GM21717 (cell line): ENCODE measurements around the gene CA12.

ENCODE experiments used
- ATAC-seq: cut with Tn5 transposase; IDR thresholded peaks from one replicate; pipeline ENCODE4 v1.9.1; 2021; ENCODE audit warnings: mild to moderate bottlenecking, moderate library complexity; ENCODE audit not compliant: unreplicated experiment

CA12 gene

DNA sequence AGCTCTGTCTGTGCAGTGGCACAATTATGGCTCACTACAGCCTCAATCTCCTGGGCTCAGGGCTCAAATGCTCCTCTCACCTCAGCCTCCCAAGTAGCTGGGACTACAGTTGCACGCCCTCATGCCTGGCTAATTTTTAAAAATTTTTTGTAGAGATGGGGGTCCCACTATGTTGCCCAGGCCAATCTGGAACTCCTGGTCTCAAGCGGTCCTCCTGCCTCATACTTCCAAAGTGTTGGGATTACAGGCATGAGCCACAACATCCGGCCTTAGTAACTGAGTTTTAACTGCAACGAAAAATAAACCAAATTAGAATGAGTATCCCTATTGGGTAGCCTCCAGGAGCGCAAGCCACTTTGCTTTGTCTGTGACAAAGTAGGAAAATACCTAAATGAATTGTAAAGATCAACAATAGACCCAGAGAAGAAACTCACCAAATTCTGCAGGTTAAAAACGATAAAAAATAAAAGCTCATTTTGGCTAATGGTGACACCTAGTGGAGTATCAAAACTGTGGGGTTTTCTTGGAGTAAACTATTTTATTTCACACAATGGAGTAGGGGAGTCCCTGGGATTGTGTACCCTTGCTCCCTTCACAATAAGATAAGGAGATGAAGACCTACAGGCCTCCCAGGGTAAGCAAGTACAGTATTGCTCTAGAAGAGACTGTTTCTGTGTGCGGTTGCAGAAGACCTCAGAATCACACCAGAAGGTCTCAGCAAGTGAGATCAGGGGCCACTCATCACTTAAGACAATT is 21.0 kb upstream of the CA12 start:
- no peak for ATAC-seq

DNA sequence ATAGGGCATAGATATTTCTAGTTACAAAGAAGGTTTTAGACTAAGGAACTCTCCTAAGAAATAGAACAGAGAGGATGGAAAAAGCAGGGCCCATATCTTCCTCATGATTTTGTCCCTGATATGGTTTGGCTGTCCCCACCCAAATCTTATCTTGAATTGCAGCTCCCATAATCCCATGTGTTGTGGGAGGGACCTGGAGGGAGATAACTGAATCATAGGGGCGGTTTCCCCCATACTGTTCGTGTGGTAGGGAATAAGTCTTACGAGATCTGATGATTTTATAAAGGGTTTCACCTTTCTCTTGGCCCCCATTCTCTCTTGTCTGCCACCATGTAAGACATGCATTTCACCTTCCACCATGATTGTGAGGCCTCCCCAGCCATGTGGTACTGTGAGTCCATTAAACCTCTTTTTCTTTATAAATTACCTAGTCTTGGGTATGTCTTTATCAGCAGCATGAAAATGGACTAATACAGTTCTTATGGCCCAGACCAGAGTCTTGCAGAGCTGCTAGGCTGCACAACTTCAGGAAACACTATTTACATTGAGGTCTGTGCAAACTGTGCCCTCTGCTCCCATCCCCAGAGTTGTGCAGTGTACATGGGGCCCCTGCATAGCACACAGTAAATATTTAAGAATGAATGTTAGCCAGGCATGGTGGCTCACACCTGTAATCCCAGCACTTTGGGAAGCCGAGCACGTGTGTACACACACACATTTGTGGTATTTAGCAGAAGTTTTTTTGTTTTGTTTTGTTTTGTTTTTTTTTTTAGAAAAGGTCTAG is 20.3 kb upstream of the CA12 start:
- ATAC-seq, result no peak

DNA sequence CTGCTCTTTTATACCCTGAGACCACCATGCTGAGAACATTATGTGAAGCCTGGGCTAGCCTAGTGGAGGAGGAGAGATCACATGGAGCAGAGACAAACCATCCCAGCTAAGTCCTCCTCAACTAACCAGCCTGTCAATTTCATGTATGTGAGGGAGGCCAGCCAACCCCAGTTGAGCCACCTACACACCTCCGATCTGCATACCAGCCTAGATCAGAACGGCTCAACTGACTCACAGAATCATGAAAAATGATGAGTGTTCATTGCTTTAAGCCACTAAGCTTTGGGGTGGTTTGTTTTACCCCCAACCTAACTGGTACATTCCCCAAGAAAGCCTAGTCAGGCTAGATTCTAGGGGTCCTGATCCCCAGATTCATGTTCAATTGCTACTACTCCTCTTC is 19.4 kb upstream of the CA12 start:
- ATAC-seq, result no peak

DNA sequence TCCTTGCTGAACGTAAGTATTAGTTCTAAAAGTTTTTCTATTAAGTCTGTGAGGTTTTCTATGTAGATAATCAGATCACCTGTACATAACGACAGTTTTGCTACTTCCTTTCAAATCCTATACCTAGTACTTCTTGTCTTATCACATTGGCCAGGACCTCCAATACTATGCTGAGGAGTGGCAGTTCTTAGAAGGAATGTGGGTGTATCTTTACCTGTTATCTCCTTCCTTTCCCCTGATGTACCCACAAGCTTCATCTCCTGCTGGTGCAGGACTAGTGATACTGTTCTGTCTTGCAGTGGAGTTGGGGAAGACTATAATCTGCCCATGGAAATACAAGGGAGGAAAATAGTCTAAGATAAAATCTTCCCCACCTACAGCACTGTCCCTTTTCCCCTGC is 16.8 kb upstream of the CA12 start:
- ATAC-seq, result no peak

DNA sequence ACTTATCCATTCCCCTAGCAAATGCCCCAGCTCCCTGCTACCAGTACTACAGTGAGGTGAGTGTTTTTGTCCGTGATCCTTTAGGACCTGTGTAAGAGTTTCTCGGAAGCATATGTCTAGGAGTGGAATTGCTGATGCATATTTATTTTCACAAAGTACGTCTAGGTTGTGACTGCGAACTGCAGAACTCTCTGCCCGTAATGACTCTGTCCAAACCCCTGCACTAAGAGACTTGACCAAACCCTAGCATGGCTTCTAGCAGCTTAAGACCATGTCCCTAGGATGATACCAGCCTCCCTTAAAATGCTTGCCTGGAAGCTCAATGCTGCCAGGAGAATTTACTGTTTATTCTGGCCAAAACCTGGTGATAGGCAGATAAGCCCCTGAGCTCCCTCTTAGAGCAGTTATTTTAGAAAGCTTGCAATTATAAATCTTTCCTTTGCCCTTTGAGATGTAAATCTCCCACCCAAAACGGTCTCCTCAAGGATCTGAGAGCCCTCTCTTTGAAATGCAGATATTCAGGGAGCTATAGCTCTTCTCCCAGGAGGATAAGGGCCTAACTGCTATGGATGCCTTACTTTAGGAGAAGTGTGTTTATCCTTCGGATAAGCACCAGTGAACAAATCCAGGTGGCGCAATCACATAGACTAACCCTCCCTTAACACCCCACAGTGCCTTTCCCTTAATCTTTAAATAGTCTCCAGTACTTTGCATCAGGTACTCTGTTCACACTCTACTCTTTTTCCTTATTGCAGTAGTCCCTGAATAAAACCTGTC is 14.7 kb upstream of the CA12 start:
- ATAC-seq, result no peak

DNA sequence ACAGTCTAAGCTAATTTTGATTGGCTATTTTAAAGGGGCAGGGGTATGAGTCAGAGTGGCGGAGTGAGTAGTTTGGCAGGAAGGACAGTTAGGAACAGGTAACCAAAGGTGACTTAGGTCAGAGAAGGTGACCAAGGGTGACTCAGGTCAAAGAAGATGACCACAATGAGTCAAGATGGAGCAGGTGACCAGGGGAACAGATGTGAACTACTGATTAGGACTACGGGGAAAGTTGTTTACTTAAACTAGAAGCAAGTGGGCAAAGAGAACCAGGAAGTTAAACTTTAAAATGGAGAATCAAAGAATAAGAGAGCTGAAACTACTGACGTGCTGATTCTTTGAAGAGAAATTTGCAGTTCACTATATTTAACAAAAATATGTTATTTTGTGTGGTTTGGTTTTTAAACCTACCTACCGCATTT is 14.1 kb upstream of the CA12 start:
- ATAC-seq, result no peak

DNA sequence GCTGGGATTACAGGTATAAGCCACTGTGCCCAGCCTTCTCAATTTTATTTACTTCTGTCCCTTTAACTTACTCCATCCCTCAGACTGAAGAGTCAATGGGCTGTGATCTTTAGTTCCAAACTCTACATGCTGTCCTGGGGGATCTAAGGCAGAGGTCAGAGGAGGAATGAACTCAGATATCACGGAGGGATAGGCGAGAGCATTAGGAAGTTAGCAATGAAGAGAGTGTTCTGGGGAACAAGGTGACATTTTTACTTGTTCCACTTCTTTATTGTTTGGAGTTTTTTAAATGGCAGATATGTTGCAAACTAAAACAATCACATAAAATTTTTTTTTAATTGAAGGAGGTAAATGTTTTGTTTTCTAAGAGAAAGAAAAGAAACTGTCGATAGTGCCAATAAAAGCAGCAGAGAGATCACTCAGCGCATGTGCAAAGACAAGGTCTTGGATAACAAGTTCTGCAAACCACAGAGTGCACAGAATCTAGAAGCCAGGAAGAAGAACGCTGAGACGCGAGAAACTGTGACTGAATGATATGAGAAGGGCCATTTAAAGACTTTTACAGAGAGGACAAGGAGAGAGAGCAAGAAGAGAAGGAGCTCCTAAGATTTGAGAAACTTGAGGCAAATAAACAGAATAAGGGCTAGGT is 10.8 kb upstream of the CA12 start:
- ATAC-seq, result no peak

DNA sequence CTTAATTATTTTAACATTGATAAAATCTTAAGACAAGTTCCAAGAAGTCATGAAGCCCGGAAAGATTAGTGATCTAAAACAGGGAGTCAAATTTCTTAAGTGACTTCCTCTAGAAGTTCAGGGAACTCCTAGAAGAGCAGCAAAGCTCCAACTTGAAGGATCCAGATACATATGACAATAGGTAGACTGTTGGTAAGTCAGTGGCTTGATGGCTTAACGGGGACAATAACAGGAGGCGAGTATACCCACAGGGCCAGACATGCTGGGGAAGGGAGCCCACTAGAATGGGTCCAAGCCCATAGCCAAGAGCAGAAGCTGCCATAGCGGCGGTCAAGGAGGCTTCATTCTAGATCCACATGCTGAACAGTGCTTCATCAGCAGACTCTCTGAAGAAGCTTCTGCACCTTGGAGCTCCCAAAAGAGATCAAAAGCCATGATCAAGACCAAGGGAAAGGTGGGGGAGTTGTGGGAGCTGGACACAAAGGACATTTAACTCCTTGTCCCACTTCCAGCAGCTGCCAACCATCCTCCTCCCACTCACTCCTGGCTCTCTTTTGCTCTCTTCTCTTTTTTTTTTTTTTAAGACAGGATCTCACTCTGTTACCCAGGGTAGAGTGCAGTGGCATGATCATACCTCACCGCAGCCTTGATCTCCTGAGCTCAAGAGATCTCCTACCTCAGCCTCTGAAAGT is 10.2 kb upstream of the CA12 start:
- no peak for ATAC-seq

DNA sequence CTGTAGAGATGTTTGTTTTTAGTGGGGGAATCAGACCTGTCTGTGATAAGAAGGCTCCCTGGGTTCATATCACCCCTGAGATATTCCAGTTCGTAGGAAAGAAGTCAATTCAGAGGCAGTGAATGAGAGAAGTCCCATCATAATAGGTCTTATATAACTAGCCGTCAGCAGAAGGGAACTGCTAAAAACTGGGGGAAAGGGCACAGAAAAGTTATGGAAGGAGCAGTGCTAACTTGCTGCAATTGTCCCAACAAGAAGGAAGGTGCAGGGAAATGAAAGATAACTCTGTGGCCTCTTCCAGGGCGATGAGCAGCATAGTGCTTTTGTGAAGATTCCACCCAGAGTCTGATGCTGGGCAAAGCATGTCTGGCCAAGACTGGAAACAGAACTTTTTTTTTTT is 9.0 kb upstream of the CA12 start:
- ATAC-seq, result no peak

DNA sequence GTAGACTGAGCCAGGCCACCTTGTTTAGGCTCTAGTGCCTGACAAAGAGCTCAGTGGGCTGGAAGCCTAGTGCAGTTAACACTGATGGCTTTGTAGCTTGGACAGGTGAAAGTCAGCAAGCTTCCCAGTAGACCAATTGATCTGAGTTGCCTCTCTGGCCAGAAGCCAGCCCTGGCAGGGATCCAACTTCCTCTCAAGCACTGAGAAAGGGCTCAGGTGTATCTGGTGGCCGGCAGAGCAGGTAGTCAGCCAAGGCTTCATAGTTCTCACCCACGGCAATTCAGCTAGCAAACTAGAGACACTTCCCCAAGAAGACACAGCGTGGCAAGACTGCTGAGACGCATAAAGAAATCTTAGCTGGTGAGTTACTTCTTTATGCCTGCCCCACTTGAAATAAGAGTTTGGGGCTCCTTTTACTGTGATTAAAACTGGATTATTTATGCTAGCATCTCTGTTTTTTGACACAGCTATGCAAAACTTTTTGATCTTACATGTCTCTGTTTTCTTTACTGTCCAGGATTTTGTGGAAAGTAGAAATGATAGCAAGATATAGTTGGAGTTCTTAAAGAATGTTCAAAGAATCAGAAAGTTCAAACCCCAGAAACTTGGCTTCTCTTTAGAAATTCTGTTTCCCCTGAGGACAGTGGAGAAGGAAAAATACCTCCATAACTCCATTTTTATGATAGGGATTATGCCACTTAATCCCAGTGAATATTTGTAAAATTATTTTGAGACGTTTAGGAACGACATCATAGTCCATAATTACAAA is 8.4 kb upstream of the CA12 start:
- ATAC-seq, result no peak

DNA sequence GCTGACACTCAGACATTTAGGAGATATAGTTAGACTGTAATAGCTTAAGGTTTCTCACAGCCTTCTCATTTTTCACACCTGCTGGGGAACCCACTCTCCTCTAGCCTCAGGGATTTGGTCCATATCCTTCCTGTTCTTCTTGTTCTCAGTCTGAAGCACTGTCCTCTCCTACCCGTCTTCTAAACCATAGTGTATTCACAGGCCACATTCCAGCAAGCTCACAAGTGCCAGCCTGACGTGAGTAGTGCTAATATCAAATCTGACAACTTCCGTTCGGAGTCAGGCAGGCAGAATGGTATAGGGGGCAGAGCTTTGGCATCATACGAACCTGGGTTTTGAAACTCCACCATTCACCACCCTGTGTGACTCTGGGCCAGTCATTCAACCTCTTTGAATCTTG is 6.9 kb upstream of the CA12 start:
- no peak for ATAC-seq

DNA sequence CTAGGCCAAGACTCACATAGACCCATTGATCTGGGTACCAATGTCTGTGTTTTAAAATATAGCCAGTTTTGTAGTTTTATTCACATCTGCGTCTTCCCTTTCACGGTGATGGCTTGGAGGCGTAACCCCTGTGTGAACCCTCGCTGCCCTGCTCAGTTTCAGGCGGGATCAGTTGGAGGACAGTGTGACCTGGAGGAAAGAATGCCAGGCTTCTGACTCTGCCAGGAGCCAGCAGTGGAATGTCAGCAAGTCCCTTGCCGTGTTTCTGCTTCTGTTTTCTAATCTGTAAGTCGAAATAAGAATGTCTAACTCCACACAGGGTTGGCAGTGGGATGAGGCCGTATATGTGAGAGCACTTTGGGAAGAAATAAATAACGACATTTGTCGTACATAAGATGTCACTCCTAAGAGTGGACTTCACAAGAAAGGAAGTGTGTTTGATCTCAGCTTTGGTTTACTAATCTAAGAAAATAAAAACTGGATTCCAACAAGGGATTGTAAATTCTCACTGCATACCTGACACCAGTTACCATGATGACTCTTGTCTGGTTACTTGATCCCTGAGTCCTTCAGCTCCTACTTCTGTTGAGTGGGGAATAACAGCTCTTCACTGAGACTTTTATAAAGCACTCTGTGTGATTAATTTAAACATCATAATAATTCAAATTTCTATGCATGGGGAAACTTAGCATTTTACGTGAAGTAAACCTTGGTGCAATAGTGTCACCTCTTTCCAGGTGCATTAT is 6.3 kb upstream of the CA12 start:
- ATAC-seq, result no peak

DNA sequence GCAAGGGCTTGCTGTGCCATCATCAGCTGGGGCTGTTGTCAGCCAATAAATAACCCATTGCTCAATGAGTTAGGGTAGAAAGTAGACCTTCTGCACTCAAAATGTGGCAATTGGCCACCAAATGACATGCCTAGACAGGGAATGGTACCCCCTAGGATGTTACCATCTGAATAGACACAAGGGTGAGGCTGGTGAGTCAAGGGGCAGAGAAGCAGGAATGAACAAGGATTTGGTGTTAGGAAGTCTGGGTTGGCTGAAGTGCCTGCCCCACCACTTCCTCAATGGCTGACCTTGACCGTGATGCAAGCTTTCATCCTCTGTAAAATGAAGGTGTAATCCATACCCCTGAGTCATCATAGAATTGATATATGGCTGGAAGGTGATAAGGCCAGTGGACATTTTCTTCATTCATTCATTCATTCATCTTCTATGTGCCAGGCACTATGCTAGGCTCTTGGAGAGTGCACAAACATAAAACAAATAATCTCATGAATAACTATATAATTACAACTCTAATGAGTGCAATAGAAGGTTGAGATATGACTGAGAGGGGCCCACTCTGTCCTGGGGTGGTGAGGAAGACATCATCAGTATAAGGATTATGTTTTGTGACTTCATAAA is 4.4 kb upstream of the CA12 start:
- ATAC-seq, result no peak

DNA sequence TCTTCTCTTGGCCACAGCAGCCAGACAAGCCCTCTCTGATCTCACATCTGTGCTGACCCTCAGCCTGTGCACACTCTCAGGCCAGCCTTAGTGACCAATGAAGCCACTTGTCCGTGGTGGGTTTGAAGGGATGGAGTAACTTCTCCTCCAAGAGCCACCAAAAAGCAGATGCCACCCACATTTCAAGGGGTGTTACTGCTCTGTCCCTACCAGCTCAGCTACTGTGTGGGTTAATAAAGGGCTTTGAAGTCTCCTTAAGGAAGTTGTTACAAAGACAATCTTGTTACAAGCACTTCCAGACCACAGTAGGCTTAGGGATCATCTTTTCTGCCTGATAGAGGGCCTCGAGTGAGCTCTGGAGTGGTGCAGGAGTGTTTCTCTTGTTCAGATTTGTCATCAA is 3.3 kb upstream of the CA12 start:
- ATAC-seq, result no peak

DNA sequence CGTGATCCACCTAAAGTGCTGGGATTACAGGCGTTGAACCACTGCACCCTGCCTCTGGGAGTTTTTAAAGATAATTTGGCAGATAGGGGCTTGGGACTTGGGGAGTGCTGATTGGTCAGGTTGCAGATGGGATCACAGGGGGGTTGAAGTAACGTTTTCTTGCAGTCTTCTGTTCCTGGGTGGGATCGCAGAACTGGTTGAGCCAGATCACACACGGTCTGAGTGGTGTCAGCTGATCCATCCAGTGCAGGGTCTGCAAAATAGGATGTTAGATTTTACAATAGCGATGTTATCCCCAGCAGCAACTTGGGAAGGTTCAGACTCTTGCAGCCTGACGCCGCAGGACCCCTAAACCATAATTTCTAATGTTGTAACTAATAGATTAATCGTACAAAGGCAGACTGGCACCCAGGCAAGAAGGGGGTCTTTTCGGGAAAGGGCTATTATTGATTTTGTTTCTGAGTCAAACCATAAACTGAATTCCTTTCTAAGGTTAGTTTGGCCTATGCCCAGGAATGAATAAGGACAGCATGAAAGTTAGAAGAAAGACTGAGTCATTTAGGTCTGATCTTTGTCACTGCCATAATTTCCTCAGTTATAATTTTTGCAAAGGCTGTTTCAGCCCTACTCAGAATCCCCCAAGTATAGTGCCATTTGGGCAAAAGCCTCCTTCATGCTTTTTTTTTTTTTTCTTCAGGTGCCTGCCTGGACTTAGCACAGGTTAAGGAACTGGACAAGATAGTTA is 1.5 kb upstream of the CA12 start:
- ATAC-seq, result no peak

DNA sequence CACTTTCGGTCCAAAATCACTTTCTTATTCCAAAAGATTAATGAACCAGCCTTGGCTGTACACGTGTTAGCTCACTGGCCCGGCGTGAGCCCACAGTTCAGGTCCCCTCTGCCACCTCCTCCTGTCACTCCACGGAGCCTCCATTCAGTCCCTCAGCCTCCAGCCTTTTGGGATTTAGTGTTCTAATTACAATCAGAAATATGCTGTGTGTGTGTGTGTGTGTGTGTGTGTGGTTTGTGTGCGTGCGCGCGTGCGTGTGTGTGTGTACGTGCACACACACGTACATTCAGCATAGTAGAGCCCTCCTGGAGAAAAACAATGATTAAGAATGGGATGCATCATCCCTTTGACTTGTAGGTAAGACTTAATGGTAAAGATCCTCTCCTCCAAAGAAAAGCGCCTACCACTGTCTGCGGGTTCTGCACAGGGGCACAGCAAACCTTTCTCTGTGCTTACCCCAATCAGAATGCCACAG is 801 bp downstream of the CA12 start:
- no peak for ATAC-seq

DNA sequence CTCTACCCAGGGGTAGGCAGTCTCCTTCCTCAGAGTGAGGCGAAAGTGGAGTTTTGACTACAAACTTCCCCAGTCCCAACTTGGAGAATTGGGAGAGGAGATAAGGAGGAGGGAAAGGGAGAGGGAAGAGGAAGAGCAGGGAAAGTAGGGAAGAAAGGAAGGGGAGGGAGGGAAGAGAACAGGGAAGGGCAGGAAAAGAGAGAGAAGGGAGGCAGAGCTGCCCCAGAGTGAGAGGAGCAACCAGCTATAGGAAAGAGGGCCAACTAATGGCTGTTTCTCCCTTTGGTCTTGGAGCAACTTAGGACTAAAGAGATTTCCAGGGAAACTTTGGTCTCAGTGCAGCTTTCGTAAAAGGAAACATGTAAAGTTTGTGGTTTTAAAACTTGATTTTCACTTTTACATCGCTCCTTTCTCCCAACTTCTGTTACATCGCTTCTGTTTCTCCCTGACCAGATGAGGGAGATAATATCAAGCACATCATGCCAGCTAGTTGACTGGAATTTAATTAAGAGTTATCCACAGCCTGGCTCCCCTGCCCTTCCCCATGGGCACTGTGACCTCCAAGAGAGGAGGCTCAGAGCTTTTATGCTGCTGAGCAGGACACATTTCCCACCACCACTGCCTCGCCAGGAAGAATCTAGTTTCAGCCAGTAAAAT is 1.4 kb downstream of the CA12 start:
- ATAC-seq, result no peak
